GM19438 (cell line): ENCODE results near the gene CNTN6.

Experiments
- ATAC-seq: cut with Tn5 transposase; IDR thresholded peaks from one replicate; pipeline ENCODE4 v1.9.1; 2021; ENCODE audit warnings: low read depth; ENCODE audit not compliant: unreplicated experiment

CNTN6 gene

DNA sequence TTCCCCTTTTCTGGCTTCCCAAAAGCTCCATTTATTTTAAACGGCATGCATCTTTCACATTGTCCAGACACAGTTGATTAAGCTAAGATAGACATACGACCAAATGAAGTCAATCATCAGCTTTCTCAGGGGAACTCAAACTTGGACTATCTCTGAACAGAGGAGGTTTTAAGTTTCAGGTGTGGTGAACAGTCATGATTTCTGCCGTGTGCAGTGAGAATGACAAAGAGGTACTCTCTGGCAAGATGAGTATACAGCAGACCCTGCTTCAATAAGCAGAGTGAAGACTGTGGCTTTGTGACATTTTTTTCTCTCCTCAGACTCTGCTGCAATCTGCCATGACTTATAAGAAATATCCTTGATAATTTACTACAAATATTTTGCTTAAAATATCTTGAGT lies 307.7 kb downstream of the CNTN6 start:
- no peak for ATAC-seq

DNA sequence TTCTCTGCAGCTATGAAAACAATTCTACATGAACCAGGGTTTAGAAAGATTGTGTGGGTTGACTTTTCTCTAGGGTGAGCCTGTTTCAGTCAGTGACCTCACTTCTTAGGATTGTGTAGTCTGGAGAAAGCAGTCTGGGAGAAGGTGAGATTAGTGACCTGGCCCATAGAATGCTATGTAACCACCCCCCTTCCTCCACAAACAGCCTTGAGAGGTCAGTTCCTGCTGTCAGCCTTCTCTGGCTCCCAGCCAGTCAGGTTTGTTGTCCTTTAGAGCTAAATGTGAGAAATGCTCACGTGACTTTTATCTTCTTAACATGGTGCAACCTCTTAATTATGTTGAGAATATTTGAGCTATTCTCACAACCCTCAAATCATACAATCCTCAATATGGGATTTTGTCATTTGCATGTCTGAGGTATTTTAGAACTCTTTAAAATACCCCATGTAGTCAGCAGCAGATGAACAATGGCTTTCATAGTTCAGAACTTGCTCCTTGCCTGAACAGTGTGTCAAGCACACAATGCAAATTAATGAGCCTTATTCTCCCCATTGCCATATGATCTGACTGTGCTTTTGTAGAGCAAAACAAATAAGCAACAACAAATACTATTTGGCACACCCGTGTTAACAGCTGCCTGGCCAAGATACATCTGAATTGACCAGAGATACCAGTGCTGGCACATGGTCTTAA lies 311.6 kb downstream of the CNTN6 start:
- no peak for ATAC-seq

GRCh38 chr3:1406250-1406649 lies 313.4 kb downstream of the CNTN6 start:
- ATAC-seq, result no peak

- ATAC-seq, result no peak
These were observed 328.8 kb downstream of the CNTN6 start for GRCh38 chr3:1421577-1421976.

GRCh38 chr3:1423566-1424089 lies 330.8 kb downstream of the CNTN6 start:
- no peak for ATAC-seq

DNA sequence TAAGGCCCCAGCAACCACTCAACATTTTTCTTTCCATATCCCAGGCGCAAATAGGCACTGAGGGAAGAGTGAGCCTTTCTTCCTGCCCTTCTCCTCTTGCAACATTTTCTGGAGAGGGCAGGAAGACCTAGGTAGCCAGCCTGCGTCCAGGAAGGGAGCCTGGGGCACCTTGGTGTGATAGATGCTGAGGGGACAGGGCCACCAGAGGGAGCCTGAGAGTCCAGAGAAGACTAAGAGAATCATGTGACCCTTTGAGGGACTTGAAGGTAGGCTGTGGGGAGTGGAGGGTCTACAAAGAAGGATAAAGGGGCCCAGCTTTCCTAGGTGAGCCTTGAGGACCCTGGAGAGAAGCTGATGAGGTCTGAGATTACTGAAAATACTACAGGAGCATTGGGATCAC lies 346.6 kb downstream of the CNTN6 start:
- ATAC-seq, result no peak

DNA sequence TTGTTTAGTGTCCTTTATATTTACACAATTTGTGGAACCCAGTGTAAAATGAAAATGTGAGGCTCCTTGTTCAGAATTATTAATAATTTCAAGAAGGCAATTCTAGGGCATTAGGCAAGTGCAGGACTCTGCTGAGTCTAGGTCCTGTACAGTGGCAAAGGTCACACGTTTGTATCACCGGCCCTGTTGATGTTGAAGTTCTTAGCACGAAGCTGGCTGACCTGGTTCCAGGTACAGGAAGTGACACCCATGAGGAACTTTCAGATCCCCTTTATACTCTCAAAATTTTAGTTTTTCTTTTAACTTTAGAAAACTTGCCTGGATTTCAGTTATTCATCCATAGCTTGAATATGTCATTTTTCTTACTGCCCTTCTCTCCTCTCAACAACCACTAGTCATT lies 349.4 kb downstream of the CNTN6 start:
- no peak for ATAC-seq

DNA sequence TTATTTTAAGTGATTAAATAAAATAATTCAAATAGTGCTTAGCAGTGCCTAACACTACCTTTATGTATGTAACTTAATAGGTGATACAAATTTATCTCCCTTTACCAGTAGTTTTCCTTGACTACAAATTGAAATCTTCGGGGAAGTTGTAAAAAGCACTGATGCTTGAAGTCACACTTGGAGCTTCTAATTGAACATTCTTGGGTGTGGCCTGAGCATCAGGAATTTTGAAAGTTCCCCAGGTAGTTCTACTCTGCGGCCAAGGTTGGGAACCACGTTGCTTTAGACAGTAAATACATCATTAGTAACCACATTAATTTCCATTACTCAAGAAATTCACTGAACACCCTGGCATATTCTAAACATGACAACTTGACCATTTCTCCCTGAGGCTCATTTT lies 351.4 kb downstream of the CNTN6 start:
- ATAC-seq, result no peak

- ATAC-seq, result no peak
These were observed 353.7 kb downstream of the CNTN6 start for GRCh38 chr3:1446531-1446930.

GRCh38 chr3:1447452-1447851 lies 354.6 kb downstream of the CNTN6 start:
- ATAC-seq, result no peak

GRCh38 chr3:1448443-1448842 lies 355.6 kb downstream of the CNTN6 start:
- no peak for ATAC-seq
